ENCODE measurements around the gene C6orf141.

C6orf141 gene

DNA sequence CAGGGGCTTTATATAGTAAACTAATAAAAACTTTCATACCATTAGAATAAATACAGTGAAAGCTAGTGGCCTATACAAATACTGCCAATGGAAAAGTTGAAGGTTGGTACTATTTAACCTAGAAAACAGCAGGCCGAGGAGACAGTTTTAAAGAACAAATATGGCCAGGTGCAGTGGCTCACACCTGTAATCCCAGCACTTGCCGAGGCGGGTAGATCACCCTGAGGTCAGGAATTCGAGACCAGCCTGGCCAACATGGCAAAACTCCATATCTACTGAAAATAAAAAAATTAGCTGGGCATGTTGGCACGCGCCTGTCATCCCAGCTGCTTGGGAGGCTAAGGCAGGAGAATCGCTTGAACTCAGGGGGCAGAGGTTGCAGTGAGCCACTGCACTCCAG, 25.9 kb upstream of the C6orf141 start:
- no peak overlapping the region for H3K4me3 ChIP-seq (replicated peaks in 1 of 2; ENCODE audit: low read depth in 2 of 2, low read length in 2 of 2)
- TF ChIP-seq, protein P1, sequence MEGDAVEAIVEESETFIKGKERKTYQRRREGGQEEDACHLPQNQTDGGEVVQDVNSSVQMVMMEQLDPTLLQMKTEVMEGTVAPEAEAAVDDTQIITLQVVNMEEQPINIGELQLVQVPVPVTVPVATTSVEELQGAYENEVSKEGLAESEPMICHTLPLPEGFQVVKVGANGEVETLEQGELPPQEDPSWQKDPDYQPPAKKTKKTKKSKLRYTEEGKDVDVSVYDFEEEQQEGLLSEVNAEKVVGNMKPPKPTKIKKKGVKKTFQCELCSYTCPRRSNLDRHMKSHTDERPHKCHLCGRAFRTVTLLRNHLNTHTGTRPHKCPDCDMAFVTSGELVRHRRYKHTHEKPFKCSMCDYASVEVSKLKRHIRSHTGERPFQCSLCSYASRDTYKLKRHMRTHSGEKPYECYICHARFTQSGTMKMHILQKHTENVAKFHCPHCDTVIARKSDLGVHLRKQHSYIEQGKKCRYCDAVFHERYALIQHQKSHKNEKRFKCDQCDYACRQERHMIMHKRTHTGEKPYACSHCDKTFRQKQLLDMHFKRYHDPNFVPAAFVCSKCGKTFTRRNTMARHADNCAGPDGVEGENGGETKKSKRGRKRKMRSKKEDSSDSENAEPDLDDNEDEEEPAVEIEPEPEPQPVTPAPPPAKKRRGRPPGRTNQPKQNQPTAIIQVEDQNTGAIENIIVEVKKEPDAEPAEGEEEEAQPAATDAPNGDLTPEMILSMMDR (IDR thresholded peaks at IDR 0.05; ENCODE audit: low read depth, low read length), result no peak
- DNase-seq (ENCODE audit: low read depth in 2 of 2), result no peak

DNA sequence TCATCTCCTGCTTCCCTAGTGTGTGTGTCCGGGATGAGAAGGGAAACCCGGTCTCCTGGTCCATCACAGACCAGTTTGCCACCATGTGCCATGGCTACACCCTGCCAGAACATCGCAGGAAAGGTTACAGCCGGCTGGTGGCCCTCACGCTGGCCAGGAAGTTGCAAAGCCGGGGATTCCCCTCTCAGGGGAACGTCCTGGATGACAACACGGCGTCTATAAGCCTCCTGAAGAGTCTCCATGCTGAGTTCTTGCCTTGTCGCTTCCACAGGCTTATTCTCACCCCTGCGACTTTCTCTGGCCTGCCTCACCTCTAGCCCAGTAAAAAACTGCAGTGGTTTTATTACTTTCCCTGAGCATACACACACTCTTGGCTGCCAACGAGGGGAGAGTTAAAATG, 23.9 kb upstream of the C6orf141 start:
- H3K4me3 ChIP-seq (replicated peaks in 1 of 2; ENCODE audit: low read depth in 2 of 2, low read length in 2 of 2), result no peak overlapping the region
- TF ChIP-seq, protein P1 (IDR thresholded peaks at IDR 0.05; ENCODE audit: low read depth, low read length), result no peak
- no peak for DNase-seq (ENCODE audit: low read depth in 2 of 2)

DNA sequence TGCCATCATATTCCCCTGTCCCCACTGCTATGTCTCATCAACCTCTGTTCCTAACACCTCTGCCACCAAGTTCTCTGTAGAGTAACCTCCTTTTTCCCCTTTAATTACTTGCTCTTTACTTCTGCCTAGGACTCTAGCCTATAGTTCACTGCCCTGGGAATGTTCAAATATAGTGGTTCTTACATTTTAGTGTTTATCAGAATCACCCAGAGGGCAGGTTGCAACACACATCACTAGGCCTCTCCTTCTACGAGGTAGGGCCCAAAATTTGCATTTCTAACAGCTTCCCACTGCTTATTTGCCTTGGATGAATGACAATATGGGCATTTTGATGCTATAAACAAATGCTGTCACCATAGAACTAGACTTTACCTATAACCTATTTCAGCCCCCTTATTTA, 23.1 kb upstream of the C6orf141 start:
- H3K4me3 ChIP-seq (replicated peaks in 1 of 2; ENCODE audit: low read depth in 2 of 2, low read length in 2 of 2), result no peak overlapping the region
- DNase-seq (ENCODE audit: low read depth in 2 of 2), result no peak
- TF ChIP-seq, protein P1 (IDR thresholded peaks at IDR 0.05; ENCODE audit: low read depth, low read length), result no peak

DNA sequence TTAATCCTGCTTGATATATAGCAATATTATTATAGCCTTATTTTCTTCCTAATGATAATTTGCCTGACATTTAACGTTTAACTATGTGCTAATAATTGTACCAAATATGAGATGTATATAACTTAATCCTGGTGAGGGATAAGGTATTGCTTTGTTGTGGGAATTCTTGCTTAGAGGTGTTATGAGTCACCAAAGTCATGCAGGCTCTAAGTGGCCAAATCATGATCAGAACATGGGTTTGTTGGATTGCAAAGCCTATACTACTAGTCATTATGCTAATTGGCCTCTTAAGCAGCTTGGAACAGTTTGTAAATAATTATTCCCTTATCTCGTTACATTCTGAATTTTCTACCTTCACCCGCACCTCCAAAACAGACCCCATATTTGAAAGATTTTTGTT, 21.9 kb upstream of the C6orf141 start:
- no peak for DNase-seq (ENCODE audit: low read depth in 2 of 2)
- H3K4me3 ChIP-seq (replicated peaks in 1 of 2; ENCODE audit: low read depth in 2 of 2, low read length in 2 of 2), result no peak overlapping the region
- TF ChIP-seq, protein P1 (IDR thresholded peaks at IDR 0.05; ENCODE audit: low read depth, low read length), result no peak

DNA sequence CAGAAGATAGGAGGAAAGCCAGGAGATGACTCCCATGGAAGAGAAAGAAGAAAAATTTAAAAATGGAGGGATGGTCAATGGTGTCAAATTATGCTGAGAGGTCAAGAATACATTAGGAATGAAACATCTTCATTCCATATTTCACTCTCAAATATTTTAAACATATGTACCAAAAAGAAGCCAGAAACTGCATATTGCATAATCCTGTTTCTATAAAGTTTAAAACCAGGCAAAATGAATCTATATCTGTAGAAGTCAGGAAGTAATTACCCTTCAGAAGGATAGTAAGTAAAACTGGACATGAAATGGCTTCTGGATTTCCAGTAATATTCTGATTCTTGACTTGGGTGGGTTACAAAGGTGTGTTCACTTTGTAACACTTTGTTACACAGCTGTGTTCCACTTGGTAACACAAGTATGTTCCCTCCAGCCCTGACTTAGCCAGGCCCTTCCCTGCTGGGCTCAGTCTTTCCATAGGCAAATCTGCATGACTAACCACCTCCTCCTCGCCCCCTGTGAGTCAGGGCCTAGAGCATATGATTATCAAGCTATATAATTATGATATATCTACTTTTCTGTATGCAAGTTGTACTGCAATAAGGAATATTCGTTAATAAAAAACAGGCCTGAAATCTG, 20.2 kb upstream of the C6orf141 start:
- TF ChIP-seq, protein P1 (IDR thresholded peaks at IDR 0.05; ENCODE audit: low read depth, low read length), result no peak
- no peak for DNase-seq (ENCODE audit: low read depth in 2 of 2)
- H3K4me3 ChIP-seq (replicated peaks in 1 of 2; ENCODE audit: low read depth in 2 of 2, low read length in 2 of 2), result no peak overlapping the region

DNA sequence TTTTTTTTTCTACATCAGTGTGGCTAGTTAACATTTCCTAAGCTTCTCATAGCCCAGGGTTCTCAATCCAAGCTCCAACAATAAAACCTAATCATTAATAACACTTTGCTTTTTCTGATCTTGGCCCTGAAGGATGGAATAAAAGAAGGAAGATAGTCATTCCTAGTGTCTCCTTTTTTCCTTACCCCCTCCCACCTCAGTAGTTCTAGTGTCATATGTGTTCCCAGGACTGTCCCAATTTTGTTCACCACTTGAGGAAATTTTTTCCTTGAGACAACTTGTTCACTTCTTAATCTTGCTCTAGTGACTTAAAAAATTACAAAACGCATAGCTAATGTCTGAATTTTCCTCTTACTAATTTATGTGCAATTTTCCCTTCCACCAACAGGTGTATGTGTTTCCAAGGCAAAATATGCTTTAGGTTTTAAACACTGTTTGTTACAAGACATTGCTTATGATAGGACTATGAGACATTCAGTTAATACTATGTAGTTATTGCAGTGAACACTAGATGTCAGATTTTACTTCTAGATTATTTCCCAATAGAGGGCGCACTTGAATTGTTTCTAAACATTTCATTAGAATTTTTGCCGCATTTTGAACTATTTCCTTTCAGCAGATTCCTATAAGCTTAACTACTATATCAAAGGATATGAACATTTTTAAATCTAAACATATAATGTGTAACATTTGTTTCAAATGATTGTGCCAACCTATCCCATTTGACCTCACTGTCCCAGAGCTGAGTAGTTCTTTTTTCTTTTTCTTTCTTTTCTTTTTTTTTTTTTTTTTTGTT, 18.5 kb upstream of the C6orf141 start:
- TF ChIP-seq, protein P1 (IDR thresholded peaks at IDR 0.05; ENCODE audit: low read depth, low read length), result peak; percentile 71

More for the DNA sequence above, 18.5 kb upstream of the C6orf141 start:
- DNase-seq (ENCODE audit: low read depth in 2 of 2), result peak; percentile 79 to 80
- H3K4me3 ChIP-seq (replicated peaks in 1 of 2; ENCODE audit: low read depth in 2 of 2, low read length in 2 of 2), result peak overlapping the region in 1 of 2 donors; percentile 16

All from cardiac fibroblast (primary cell).